NCI-H526 treated with DMSO at 0.1 percent for 48 hours (cell line): ENCODE measurements around the gene DTD2.
A peak's percentile ranks its signal among the peaks of the same experiment; 100 is the strongest.
"Not testable (repeated sequence)": the region's sequence is repeated elsewhere in the genome, so short reads cannot be mapped to it uniquely, and the experiment has no call there.

Experiments used
- DNase-seq: peaks from one replicate; lab custom pipeline; 2025; lab: John Stamatoyannopoulos, UW

DTD2 gene

DNA sequence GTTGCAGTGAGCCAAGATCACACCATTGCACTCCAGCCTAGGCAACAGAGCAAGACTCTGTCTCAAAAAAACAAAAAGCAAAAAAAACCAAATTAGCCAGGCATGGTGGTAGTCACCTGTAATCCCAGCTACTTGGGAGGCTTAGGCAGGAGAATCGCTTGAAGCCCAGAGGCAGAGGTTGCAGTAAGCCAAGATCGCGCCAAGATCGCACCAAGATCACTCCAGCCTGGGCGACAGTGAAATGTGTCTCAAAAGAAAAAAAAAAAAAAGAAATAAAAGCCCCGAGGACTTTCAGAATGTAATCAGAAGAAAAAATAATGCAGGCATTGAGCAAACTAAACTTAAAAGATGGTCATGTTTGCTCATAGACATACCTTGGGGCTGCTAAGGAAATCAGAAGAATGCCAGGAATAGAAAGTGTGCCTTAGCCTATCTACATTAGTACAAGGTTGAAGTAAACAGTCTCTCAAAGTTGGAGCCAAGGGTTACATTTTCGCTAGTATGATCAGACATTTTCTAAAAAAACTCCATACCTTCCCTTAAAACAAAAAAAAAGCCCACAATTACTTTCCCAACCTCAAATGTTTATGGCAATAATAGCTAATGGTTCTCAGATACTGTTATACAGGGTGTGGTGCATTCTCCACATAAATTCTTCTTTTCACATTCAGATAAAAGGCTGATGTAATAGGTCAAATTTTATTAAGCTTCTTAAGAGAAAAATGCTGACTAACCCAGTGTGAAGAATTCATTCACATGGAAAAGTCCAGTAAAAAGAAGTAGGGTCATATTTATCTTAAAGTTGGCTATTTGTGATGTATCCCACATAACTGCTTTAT, 15.8 kb downstream of the DTD2 start:
- no peak for DNase-seq

DNA sequence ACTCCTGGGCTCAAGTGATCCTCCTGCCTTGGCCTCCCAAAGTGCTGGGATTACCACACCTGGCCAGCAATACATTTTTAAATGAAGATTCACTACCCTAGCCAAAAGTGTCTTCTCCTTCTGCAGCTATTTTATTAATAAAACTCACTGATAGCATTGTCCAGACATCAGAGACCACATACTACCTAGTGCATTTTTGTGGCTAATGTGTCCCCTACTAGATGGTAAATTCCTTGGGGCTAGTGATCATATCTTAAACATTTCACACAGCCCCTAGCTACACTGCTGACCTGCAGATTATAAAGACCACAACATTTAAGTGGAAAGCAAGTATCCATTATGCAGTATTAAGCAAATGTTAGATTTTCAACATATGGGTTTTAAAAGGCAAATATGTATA, 17.0 kb downstream of the DTD2 start:
- DNase-seq: no peak

DNA sequence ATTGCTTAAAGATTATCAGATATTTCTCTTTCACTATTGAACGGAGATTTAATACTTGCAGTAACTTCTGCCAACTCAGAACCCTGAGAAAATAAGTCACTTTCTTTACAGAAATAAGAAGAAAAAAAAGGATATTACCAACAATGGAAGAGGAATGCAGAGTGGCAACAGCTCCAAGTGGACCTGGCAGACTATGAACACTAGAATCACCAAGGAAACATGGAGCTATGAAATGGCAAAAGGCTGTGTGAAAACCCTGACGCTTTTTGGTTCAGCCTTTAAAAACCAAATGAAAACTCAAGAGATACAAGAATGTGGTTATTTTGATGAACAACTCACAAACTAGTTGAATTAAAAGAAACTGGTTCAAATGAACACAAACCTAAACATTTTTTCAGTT, 17.7 kb downstream of the DTD2 start:
- no peak for DNase-seq

DNA sequence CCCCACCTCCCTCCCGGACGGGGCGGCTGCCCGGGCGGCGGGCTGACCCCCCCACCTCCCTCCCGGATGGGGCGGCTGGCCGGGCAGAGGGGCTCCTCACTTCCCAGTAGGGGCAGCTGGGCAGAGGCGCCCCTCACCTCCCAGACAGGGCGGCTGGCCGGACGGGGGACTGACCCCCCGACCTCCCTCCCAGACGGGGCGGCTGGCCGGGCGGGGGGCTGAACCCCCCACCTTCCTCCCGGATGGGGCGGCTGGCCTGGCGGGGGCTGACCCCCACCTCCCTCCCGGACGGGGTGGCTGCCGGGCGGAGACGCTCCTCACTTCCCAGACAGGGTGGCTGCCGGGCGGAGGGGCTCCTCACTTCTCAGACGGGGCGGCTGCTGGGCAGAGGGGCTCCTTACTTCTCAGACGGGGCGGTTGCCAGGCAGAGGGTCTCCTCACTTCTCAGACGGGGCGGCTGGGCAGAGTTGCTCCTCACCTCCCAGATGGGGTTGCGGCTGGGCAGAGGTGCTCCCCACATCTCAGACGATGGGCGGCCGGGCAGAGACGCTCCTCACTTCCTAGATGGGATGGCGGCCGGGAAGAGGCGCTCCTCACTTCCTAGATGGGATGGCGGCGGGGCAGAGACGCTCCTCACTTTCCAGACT, 20.1 kb downstream of the DTD2 start:
- DNase-seq: not testable (repeated sequence)

DNA sequence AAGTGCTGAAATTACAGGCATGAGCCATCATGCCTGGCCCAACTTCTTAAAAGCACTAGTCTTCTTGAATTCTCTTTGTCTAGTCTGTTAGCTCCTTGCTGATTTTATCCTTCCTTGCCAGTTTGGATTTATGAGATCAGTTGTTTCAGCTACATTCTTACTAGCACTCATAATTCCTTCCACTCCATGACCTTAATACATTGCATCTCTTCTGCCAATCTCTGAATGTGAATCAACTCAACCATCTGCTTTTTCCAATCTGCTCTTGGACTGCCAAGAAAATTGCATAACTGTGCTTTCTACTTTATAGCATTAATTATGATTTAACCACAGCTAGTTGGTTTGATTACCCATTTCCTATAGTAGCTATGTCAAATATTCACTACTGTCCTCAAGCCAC, 22.0 kb downstream of the DTD2 start:
- DNase-seq: no peak

DNA sequence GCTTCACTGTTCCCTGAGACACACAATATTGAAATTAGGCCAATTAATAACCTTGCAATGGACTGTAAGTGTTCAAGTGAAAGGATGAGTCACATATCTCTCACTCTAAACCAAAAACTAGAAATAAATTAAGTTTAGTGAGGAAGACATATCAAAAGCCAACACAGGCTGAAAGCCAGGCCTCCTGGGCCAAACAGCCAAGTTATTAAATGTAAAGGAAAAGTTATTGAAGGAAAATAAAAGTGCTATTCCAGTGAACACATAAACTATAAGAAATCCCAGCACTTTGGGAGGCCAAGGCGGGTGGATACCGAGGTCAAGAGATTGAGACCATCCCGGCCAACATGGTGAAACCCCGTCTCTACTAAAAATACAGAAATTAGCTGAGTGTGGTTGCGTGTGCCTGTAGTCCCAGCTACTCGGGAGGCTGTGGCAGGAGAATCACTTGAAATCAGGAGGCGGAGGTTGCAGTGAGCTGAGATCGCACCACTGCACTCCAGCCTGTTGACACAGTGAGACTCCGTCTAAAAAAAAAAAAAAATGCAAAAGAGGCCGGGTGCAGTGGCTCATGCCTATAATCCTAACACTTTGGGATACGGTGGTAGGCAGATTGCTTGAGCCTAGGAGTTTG, 26.6 kb downstream of the DTD2 start:
- no peak for DNase-seq

DNA sequence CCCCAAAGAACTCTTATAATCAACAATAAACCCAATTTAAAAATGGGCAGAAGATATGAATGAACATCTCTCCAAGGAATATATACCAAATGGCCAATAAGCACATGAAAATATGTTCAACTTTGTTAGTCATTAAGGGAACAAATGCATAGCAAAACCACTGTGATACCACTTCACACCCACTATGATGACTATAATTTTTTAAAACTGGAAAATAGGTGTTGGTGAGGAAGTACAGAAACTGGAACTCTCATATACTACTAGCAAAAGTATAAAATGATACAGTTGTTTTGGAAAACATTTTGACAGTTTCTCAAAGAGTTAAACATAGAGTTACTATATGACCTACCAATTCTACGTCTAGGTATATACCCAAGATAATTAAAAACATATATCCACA, 27.5 kb downstream of the DTD2 start:
- no peak for DNase-seq

DNA sequence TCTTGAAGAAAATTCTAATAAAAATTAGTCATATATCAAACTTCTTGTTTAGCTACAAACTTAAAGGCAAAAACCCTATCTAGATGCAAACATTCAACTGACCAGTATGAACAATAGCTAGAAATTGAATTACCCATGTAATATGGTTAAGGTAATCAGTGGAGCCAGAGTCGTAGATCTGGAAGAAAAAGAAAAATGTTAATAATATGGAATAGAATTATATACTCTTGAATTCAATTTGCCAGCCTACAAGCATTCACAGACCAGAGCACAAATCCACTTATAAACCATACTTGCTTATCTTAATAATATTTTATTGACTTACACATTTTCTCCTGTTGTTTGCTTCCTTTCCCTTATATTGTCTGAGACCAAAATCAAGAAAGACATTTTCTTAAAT, 29.3 kb downstream of the DTD2 start:
- no peak for DNase-seq

DNA sequence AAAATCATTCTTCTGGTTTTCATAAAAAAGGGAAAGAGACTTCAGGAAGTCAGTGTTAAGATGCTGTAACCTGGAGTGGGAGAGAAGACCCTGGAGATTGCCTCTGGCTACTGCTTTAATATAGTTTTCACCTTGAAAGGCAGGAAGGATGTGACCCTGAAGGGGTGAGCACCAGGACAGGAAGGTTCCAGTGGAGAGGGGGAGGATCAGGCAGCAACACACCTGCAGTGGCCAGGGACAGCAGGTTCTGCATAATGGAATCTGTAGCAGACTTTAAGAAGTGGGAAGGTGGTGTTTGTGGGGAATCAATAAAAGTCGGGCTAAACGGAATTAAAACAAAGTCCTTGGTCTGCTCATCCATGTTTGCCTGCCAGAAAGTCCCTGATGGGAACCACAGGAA, 30.6 kb downstream of the DTD2 start:
- no peak for DNase-seq

DNA sequence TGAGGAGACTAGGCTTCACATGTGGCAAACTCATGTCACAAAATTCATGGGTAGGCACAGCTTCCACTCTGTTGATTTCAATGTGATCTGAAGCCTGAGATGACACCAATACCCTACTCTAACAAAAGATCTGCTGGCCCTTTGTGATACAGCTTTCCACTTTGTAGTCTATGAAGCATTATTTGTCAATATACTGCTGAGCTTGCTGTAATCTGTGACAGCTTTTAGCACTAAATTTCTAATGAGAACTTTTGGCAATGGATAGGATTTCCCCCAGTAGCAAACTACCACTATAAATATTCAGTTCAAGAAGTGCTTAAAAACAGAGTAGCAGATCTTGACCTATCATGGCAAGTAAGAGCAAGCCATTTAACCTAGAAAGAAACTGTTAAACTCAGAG, 31.4 kb downstream of the DTD2 start:
- DNase-seq: no peak

DNA sequence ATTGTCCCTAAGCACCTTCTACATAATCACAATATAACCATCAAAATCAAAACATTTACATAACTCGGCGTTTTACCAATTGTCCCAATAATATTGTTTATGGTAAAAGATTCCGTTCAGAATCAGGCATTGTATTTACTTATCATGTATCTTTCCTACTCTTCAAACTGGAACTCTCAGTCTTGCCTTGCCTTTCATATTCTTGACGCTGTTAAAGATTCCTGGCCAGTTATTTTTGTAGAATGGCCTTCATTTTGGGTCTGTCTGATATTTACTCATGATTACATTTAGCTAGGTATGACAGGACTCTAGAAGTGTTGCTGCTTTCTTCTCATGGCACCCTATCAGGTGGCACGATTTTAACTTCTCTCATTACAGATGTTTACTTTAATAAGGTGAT, 36.1 kb downstream of the DTD2 start:
- DNase-seq: no peak

DNA sequence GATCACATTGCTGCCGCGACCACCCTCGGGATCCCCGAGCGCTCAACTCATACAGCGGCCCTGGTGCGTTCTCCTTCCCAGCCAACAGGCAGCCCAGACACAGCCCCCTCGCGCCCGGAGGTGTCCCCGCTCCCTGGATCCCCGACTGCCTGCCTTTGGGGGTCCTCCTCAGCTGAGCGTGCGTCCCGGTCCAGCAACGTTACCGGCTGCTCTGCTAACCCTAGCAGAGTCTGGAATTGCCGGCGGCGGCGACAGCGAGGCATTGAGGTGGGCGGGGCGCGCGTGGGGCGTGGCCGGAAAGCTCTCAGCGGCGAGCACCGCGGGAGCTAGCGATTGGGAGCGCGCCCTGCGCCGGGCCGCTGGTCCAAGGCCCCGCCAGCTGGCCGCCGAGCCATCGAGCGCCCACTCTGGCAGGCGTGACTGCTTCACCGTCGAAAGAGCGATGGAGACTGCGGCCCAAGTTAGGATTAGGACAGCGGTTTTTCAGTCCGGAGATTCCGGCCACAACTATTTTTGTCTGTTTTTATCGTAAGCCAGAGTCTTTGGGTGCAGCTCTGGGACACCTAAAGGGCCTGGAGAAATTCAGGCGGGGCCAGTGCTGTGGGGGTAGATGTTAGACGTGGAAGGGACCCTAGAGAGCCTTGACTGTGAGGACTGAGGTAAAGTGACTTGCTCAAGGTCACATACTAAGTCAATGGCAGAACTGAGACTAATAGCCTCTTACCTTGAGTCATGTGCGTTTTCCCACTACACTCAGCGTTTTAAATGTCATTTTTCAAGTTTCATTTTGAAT, 36.8 kb downstream of the DTD2 start, which contains the start of gene HEATR5A:
HEATR5A (minus strand) TSS at position 232 of the 793 bp plus-strand sequence. CDS start 17,575 bp downstream, outside the sequence.
- DNase-seq: peak; percentile 79

DNA sequence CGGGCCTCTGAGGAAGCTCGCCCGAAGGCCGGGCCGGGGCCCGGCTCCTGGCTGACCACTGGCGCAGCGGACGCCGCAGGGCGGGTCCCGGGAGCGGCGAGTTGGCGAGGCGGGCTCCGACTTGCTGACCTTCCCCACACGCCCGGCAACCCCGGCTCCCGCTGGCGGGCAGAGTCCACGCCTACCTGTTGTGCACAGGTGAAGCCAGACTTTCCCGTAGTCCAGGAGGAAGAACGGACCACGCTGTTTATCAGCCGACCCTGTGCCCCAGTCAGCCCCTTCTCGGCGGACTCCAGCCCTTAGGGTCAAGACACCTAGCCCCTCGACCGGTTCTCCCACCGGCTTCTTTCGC, 37.4 kb downstream of the DTD2 start:
- DNase-seq: no peak

DNA sequence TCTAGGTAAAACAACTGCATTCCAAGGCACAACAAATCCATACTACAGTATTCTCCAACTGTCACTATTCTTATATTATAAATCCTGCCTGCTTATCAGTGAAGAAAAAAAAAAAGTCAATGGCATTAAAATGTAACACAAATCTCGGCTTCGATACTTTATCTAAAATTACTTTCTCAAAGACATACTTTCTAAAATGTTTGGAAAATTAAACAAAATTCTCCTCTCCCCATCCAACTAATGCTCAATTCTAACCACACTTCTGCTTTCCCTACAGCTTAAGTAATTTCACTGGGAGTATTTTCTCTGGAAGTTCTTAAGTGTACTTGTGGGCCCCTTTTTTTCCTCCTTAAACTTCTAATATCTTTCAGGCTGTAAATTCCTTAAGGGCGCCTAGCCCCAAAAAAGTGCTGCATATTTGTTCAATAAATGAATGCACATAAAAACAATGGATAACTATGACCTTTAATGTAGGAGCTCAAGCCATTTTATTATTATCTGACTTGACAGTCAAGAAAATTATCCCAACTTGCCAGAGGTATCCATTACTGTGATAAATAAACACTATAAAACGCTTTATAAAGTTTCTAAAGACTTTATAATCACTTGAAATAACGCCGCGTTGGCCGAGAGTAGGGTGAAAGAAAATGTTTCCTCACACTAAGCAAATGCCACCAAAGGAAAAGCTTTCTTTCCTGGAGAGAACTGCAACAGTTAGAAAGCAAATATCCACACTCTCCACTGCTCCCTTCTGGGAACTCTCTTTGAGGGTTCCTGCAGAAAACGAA, 37.9 kb downstream of the DTD2 start:
- no peak for DNase-seq

DNA sequence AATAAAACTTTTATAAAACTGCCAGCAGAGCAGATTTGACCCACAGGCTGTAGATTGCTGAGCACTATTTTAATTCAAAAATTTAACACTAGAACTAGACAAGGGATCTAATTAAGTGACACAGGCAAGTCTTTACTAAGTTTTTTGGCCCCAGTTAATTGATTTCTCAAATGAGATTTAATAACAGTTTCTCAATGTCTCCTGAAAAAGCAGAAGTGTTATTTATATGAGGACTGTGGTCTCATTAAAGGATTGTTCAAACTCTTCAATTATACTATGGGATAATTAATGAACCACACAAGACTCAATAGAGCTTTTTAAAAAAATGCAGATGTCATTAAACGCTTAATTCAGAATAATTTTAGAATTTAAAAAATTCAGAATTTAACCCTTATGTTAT, 38.9 kb downstream of the DTD2 start:
- DNase-seq: no peak

DNA sequence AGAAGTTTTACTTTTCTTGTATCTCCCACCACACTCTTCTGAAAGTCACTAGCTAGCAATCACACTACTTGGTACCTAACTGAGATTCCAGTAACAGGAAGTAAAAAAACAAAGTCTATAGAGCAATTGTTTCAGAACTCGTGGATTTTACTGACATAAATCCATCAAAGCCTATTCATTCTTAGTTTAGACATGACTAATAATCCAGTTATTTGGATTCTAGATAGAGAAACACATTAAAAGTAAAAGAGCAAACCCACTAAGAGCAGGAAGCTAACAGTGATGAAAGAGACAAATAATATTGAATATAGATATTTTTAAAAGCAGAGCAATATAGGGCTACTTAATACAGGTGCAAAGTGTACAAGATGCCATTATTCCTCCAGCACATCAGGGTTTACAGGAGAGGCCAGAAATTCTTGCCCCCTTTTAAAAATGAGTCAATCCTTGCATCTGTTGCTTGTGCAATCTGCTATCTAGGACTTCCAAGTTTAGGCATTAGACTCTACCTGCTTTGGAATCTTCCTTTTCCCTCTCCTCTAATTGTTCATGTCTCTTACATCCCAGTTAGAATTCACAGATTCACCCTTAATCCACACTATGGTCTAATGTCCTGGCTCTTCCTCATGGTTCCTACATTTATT, 43.0 kb downstream of the DTD2 start:
- no peak for DNase-seq

DNA sequence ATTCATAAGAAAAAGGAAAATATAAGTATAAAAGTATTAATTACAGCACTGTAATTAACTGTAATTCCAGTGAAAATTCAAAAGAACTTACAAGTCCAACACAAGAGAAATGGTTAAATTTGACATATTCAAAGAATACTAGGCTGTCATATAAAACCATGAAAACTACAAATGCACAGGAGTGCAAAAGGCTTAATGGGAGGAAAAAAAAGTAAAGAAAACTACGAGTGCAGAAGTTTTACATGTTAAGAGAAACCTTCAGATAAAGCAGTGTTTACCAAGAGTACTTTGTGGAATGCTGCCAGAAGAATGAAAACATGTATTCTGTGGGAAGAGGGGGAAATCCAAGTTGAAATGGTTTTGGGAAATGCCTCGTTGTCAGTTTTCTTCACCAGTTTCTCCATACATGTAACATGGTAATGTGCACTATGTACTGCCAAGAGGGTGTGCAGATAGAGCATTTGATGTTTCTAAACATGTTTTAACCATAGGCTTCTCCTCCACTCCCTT, 46.0 kb downstream of the DTD2 start:
- DNase-seq: no peak

DNA sequence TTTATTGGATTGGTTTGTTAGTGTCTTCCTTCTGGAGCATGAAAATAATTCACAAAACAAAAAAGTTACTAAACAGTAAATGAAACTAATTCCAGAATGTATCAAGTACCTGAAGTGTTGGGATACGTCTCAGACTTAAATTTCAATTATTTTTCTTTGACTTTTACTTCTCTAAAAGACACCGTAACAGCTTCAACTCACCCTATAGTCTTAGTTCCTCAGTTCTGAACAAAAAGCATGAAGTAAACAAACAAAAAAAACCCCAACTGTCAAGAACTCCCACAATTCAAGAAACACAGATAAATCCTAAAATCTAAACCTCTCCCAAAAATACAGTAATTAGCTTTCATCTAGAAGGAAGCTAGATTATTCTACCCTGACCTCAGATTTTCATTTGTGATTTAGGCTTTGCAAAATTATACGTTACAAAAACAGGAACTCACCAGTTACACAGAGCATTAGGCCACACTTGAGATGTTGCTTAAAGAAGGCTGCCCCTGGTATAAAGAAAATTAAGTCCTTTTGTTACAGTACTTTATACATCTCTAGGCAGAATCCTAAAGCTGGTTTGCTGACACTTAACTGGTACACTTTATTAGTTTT, 47.2 kb downstream of the DTD2 start:
- no peak for DNase-seq

DNA sequence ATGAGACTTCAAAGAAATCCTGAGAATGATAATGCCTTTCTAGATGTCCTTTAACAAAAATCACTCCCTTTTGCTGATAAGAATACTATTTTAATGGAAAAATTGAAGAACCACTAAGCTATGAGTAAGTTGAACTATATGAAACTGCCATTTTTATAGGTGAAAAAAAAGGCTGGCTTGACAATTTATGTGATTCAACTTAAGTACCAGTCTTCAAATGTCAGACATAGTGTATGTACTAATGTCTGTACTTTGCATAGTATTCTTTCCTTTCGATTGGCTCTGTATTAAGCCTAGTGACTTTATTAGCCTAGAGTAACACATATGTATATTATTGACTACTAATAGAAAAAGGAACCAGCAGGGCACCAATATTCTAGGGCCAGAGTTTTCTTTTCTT, 48.9 kb downstream of the DTD2 start:
- DNase-seq: no peak

DNA sequence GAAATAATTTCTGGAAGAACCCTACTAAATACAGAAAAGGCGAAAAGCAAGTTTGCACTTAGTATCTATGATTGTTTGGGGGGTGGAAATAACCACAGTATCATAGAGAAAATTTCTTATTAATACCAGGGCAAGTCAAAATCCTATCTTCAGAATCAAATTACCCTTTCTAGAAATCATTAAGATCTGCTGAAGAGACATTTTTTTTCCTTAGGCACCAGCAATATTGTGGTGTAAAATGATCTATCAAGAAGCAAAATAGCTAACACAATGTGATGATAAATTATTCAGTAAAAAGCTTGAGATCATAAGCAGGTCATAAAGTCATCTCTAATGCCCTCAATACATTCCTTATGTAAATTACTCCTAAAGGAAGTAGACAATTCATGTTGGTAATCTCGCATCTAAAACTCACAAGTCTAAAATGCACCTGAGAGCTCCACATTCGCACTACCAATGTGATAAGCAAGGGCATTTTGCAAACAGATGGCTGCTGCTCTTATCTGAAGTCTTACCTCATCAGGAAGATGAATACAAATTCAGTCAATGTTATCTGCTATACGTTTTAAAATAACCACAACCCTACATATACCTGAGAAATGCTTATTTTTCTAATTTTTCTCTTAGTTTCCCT, 51.6 kb downstream of the DTD2 start:
- DNase-seq: no peak
